Mucosa of stomach (tissue), 1 donor: ENCODE data around the gene PLAAT4.

ENCODE experiments used
- H3K27me3 ChIP-seq: one replicate; pipeline ENCODE4 v1.7.0; 2013; ENCODE audit warnings: mild to moderate bottlenecking, low read length; ENCODE audit not compliant: control insufficient read depth, insufficient read depth
- H3K36me3 ChIP-seq: one replicate; pipeline ENCODE4 v1.7.0; 2013; ENCODE audit warnings: low read length; ENCODE audit not compliant: control insufficient read depth, insufficient read depth
- H3K4me1 ChIP-seq: one replicate; pipeline ENCODE4 v1.7.0; 2013; ENCODE audit warnings: mild to moderate bottlenecking, low read length; ENCODE audit not compliant: control insufficient read depth, insufficient read depth
- H3K4me3 ChIP-seq: one replicate; pipeline ENCODE4 v1.7.0; 2013; ENCODE audit warnings: low read length
- H3K9ac ChIP-seq: one replicate; pipeline ENCODE4 v1.7.0; 2013; ENCODE audit warnings: mild to moderate bottlenecking, low read length, moderate library complexity
- H3K9me3 ChIP-seq: one replicate; pipeline ENCODE4 v1.7.0; 2013; ENCODE audit warnings: mild to moderate bottlenecking, low read length, moderate library complexity; ENCODE audit not compliant: control insufficient read depth
- donor health status: Pancreatic carcinoma.

Gene PLAAT4

GRCh38 chr11:63551091-63551888, 14.7 kb downstream of the PLAAT4 start:
- no peaks in the 10 kb centered on the region for H3K36me3 ChIP-seq
- no peak overlapping the region for H3K4me3 ChIP-seq
- H3K9ac ChIP-seq, result no peak overlapping the region
- H3K4me1 ChIP-seq, result peaks cover 9% of the 10 kb centered on the region
- no peaks in the 10 kb centered on the region for H3K9me3 ChIP-seq
- H3K27me3 ChIP-seq, result no peaks in the 10 kb centered on the region

DNA sequence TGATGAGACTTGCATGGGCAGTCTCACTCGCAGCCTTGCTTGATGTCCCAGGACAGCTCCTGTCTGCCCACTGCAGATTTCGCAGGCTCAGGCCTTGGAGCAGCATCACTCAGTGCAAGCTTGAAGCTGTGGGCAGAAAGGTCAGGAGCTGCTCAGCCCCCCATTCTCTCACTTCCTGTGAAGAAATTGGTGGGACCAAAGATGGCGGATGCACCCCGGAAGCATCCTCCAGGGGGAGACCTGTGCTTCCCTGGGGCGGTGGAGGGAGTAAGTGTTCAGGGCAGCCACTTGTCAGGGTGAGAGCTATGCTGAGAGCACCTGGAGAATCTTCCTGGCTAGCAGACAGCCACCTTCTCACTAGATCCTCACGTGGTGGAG, 15.3 kb downstream of the PLAAT4 start:
- H3K4me3 ChIP-seq, result no peak overlapping the region

DNA sequence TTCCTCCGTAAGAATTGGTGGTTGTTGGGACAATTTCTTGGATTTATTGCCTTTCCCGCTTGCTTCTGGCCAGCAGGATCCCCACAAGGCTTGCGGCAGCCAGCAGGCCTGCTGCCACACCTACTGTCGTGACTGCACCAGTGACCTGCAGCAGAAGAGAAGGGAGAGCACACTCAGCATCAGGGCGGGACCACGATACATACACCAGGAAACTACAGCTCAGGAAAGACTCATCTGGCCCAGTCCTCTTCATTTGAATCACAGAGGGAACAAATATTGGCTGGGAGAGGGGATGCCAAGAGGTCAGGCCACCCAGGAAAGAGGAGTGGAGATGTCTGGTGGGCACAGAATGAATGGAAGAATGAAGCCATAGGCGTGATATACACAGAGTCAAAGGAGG, 16.3 kb downstream of the PLAAT4 start:
- H3K36me3 ChIP-seq, result no peaks in the 10 kb centered on the region
- H3K4me3 ChIP-seq, result no peak overlapping the region
- H3K27me3 ChIP-seq, result no peaks in the 10 kb centered on the region
- peaks cover 13% of the 10 kb centered on the region for H3K4me1 ChIP-seq
- no peaks in the 10 kb centered on the region for H3K9me3 ChIP-seq
- no peak overlapping the region for H3K9ac ChIP-seq

More for the DNA sequence above, 15.3 kb downstream of the PLAAT4 start:
- Histone ChIP-seq H3K9me3 (no peaks in the 10 kb centered on the region), H3K4me1 (peaks cover 9% of the 10 kb centered on the region), H3K36me3 (no peaks in the 10 kb centered on the region), H3K9ac (no peak overlapping the region), H3K27me3 (no peaks in the 10 kb centered on the region)

DNA sequence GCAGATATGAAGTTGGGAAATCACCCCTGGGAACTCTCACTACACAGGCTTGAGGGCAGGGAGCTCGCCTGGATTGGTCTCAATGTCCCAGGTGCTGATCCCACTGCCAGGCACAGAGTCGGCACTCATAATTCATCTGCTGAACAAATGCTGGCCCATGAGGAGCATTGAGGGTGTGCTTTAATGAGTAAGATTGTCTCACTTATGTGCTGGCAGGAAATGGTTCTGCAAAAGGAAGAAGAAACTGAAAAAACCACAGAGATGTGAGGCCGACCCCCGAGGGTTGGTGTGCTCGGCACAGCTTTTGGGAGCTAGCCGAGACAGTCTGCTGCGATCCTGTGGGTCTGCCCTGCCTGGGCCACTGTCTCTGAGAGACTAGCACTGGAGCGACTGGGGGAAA, 17.2 kb downstream of the PLAAT4 start:
- Histone ChIP-seq H3K9me3 (no peaks in the 10 kb centered on the region), H3K4me3 (no peak overlapping the region), H3K9ac (no peak overlapping the region), H3K27me3 (no peaks in the 10 kb centered on the region), H3K4me1 (peaks cover 22% of the 10 kb centered on the region), H3K36me3 (no peaks in the 10 kb centered on the region)

- Histone ChIP-seq H3K36me3 (no peaks in the 10 kb centered on the region), H3K27me3 (no peaks in the 10 kb centered on the region), H3K4me1 (peaks cover 33% of the 10 kb centered on the region), H3K9me3 (no peaks in the 10 kb centered on the region), H3K9ac (no peak overlapping the region), H3K4me3 (no peak overlapping the region)
Measured at GRCh38 chr11:63554877-63555223, 18.2 kb downstream of the PLAAT4 start.

DNA sequence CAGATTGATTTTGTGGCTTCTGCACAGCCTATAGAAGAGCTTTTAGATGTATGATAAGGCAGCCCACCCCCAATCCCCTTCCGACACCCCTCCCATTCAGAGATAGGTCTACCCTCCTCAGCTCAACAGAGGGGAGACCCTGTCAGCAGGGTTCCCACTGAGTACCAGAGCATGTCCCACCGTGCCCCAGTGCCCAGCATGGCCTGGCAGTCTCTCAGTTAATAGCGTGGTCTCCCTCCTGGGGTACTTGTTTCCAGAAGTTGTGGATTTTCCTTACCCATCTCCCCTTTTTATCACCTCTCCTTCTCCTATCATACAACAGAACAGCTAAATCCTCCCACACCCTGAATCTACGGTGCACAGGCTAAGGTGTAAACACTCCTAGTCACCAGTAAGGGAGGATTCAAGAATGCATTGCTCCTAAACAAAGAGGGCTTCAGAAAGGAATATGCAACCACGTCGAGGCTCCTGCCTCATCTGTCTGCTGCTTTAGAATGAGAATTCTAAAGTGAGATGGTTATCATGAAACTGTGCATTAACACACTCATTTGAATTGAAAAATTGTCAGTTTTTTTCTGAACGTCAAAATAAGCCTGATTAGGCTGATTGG, 19.9 kb downstream of the PLAAT4 start:
- Histone ChIP-seq H3K36me3 (no peaks in the 10 kb centered on the region), H3K27me3 (no peaks in the 10 kb centered on the region), H3K9ac (no peak overlapping the region), H3K4me1 (peaks cover 49% of the 10 kb centered on the region), H3K4me3 (no peak overlapping the region), H3K9me3 (no peaks in the 10 kb centered on the region)

GRCh38 chr11:63557570-63557969, 21.0 kb downstream of the PLAAT4 start:
- Histone ChIP-seq H3K9me3 (no peaks in the 10 kb centered on the region), H3K4me3 (no peak overlapping the region), H3K36me3 (no peaks in the 10 kb centered on the region), H3K4me1 (peaks cover 51% of the 10 kb centered on the region), H3K9ac (no peak overlapping the region), H3K27me3 (no peaks in the 10 kb centered on the region)

DNA sequence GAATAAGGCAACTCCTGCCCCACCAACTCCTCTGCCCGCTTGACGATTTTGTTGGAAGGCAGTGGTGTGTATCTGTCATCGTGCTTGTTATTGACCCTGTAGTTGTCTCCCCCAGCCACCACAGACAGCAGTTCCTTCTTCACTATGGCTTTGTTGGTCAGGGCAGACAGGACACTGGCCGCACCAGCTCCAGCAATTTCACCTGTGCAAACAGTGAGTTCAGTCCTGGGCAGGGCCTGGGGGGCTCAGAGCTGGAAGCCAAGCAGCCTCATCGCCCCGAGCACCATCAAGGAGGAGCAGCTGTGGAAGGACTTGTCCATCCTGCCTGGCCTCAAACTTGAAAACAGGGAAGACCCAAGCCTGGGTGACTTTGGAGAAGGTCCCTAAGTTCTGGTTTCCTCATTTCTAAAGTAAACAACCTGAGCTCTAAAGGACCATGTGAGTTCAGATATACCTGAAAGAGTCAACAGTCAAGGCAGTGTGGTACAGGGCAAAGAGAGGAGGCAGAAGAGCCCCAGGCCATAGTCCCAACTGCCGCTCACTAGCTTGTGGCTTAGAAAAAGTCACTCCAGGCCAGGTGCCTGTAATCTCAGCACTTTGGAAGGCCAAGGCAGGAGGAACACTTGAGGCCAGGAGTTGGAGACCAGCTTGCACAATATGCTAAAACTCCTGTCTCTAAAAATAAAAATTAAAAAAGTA, 22.0 kb downstream of the PLAAT4 start:
- Histone ChIP-seq H3K9ac (no peak overlapping the region), H3K9me3 (no peaks in the 10 kb centered on the region), H3K4me1 (peaks cover 51% of the 10 kb centered on the region), H3K27me3 (no peaks in the 10 kb centered on the region), H3K36me3 (no peaks in the 10 kb centered on the region), H3K4me3 (no peak overlapping the region)

GRCh38 chr11:63560506-63561180, 24.0 kb downstream of the PLAAT4 start:
- Histone ChIP-seq H3K27me3 (no peaks in the 10 kb centered on the region), H3K9ac (peak overlapping the region; percentile 2), H3K4me3 (no peak overlapping the region), H3K9me3 (no peaks in the 10 kb centered on the region), H3K4me1 (peaks cover 66% of the 10 kb centered on the region), H3K36me3 (no peaks in the 10 kb centered on the region)

DNA sequence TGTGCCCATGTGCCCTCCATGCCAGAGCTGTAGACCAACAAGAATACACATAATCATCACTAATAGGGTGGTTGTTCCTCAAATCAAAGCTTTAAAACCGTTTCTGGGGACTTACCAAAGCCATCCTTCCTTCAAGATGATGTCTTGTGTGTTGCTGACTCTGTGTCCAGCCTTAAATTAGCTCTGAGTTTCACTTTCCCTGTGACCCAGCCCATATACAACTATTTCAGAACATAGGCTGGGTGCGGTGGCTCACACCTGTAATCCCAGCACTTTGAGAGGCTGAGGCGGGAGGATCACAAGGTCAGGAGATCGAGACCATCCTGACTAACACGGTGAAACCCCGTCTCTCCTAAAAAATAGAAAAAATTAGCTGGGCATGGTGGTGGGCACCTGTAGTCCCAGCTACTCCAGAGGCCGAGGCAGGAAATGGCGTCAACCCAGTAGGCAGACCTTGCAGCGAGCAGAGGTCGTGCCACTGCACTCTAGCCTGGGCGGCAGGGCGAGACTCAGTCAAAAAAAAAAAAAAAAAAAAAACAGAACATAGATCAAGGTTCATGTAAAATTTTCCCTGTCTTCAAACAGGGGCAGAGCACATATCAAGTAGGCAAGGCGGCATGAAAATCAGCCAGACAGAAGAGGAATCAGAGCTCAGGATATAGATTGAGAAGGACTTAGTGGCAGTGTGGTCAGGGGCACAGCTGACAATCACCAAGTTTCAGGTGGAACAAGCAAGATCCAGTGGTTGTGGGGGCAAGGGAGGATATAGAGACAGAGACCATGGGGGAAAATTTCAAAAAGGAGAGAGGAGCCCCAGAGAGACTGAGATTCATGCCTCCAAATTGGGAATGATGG, 26.8 kb downstream of the PLAAT4 start, which contains the start of gene PLAAT2:
TSS of gene PLAAT2 (minus strand) at position 179 of the 855 bp plus-strand sequence. CDS start at position 124, 55 bp downstream.
- Histone ChIP-seq H3K27me3 (no peaks in the 10 kb centered on the region), H3K4me1 (peaks cover 76% of the 10 kb centered on the region), H3K9me3 (no peaks in the 10 kb centered on the region), H3K36me3 (no peaks in the 10 kb centered on the region), H3K9ac (peak within 1 kb of the TSS; percentile 63), H3K4me3 (peak within 1 kb of the TSS; percentile 60)

- H3K9me3 ChIP-seq, result no peaks in the 10 kb centered on the region
- H3K4me1 ChIP-seq, result peaks cover 68% of the 10 kb centered on the region
- no peak overlapping the region for H3K4me3 ChIP-seq
- no peaks in the 10 kb centered on the region for H3K27me3 ChIP-seq
- peak overlapping the region; percentile 63 for H3K9ac ChIP-seq
- H3K36me3 ChIP-seq, result no peaks in the 10 kb centered on the region
Measured at GRCh38 chr11:63564056-63564774, 27.6 kb downstream of the PLAAT4 start.
